ENCODE data around the gene RAP1GAP.

Gene RAP1GAP

DNA sequence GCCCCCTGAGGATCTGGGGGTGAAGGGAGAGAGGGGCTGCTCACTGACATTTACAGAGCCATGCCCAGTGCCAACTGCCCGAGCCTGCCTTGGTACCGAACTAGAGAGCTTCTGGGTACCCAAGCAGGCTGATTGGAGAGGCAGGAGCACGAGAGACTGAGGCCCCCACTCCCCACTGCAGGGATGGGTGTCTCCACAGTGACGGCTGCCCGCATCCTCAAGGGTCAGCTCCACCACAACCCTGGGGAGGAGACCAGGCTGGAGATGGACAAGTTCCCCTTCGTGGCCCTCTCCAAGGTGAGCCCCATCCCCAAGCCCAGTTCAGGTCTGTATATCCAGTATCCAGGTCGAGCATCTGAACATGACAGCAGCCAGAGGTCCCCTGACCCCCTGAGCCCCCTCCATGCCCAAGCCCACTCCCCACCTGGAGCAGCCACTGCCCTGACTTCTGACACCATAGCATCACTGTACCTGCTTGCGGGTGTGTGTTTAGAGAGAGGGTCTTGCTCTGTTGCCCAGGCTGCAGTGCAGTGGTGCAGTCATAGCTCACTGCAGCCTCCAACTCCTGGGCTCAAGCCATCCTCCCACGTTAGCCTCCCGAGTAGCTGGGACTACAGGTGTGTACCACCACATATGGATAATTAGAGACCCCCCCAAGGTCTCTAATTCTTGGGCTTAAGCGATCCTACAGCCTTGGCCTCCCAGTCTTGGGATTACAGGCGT, 108.1 kb downstream of the RAP1GAP start:
- no peaks in the 10 kb centered on the region for H3K27me3 ChIP-seq (ENCODE audit: insufficient read depth, low read length)

DNA sequence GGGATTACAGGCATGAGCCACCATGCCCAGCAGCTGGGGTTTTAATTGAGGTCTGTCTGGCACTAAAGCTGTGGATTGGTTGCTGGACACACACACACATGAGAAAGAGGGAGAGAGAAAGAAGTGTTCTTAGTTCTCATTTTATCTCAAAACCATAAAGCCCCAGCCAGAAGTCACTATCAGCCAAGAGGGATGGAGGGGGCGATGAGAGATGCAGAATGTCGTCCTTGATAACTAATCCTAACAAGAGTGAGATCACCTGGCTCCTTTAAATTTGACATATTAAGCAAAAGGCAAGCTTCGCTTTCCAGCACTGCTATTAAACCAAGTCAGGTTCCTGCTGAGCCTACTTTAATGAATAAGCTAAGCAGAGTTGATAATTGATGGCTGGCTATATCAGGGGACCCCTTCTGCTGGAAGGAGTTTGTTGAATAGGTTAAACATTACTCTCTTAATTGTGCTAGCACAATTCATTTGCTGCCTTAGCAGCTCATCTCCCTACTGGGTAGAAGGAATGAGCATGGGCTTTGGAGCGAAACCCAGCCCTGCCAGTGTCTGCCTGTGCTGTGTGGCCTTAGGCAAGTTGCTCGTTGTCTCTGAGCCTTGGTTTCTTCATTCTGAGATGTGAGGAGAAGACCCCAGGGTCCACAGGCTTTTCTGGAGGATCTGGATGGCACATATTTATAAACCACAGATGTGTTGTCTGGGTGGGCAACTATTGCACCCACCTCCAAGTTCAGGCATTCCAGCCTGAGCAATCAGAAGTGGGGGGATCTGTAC, 109.2 kb downstream of the RAP1GAP start:
- Histone ChIP-seq H3K36me3 (ENCODE audit: insufficient read depth, low read length) (peaks cover 38% of the 10 kb centered on the region), H3K27me3 (ENCODE audit: insufficient read depth, low read length) (no peaks in the 10 kb centered on the region), H3K4me3 (ENCODE audit: low read length) (no peak overlapping the region), H3K9me3 (ENCODE audit: insufficient read depth, low read depth, low read length) (no peaks in the 10 kb centered on the region), H3K27ac (ENCODE audit: low read depth, low read length) (no peak overlapping the region), H3K4me1 (ENCODE audit: insufficient read depth, low read length) (no peaks in the 10 kb centered on the region), H3K9ac (ENCODE audit: low read depth, low read length) (no peak overlapping the region)
- WGBS = 96% methylated on average over 5 of the region's 5 CpGs

More for the DNA sequence above, 108.1 kb downstream of the RAP1GAP start:
- H3K36me3 ChIP-seq (ENCODE audit: insufficient read depth, low read length) = peaks cover 37% of the 10 kb centered on the region
- no peak overlapping the region for H3K27ac ChIP-seq (ENCODE audit: low read depth, low read length)
- no peak overlapping the region for H3K4me3 ChIP-seq (ENCODE audit: low read length)
- no peak overlapping the region for H3K9ac ChIP-seq (ENCODE audit: low read depth, low read length)
- H3K4me1 ChIP-seq (ENCODE audit: insufficient read depth, low read length) = no peaks in the 10 kb centered on the region
- no peaks in the 10 kb centered on the region for H3K9me3 ChIP-seq (ENCODE audit: insufficient read depth, low read depth, low read length)
- WGBS = 95% methylated on average over 12 of the region's 12 CpGs

DNA sequence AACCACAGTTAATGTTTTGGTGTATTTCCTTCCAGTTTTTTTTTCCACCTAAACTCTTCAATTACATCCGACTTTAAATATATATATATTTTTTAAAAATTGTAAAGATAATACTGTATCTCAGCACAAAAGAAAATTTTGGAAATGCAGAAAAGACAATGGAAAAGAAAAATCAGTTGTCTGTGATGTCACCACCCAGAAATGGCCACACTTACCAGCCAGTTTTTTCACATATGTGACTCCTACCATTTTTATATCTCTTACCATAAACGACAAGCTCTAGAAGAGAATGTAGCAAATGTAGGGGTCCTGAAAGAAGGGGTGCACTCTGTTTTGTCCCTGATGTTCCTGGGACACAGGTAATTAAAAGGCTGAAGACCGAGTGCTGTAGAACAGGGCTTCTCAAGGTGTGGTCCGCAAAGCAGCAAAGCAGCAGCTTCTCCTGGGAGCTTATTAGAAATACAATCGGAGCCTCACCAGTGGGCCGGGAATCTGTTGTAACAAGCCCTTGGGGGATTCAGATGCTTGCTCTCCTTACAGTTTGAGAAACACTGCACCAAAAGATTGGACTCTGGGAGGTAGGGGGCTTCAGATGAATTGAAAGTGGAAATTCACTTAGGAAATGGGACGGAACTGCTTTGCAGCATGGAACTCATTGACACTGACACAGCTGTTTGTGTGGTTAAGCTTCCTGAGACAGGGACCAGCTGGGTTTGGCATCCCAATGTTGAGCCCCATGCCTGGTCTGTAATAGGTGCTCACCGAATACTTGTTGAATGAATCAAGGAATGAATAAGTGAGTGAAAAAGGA, 115.8 kb downstream of the RAP1GAP start:
- Histone ChIP-seq H3K27ac (ENCODE audit: low read depth, low read length) (peak overlapping the region; percentile 74; the same call in 1 of the 2 replicates), H3K4me3 (ENCODE audit: low read length) (peak overlapping the region; percentile 23; the same call in 1 of the 2 replicates), H3K4me1 (ENCODE audit: insufficient read depth, low read length) (peaks cover 26% of the 10 kb centered on the region), H3K27me3 (ENCODE audit: insufficient read depth, low read length) (no peaks in the 10 kb centered on the region), H3K9me3 (ENCODE audit: insufficient read depth, low read depth, low read length) (no peaks in the 10 kb centered on the region), H3K9ac (ENCODE audit: low read depth, low read length) (peak overlapping the region; percentile 38; the same call in 1 of the 2 replicates), H3K36me3 (ENCODE audit: insufficient read depth, low read length) (peaks cover 18% of the 10 kb centered on the region)
- 20% methylated on average over 7 of the region's 8 CpGs for WGBS

DNA sequence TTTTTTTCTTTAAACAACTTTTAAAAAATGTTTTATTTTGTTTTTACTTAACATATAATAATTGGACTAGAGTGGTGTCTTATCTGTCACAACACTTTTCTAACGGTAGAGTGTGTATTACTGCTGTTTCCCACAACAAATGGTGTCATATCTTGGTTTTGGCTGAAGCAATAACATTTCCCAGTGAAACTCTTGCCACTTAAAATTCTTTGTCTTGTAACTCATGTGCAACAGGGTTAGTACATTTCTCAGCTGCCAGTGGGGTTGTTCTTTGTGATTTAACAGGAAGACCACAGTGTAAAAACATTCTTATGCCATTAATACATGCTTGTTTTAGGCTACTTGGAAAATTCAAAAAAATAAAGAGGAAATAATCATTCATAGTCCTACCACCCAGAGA, 116.4 kb downstream of the RAP1GAP start:
- Histone ChIP-seq H3K9me3 (ENCODE audit: insufficient read depth, low read depth, low read length) (no peaks in the 10 kb centered on the region), H3K36me3 (ENCODE audit: insufficient read depth, low read length) (peaks cover 15% of the 10 kb centered on the region), H3K4me1 (ENCODE audit: insufficient read depth, low read length) (peaks cover 28% of the 10 kb centered on the region), H3K4me3 (ENCODE audit: low read length) (no peak overlapping the region), H3K27me3 (ENCODE audit: insufficient read depth, low read length) (no peaks in the 10 kb centered on the region), H3K27ac (ENCODE audit: low read depth, low read length) (peak overlapping the region; percentile 38; the same call in 1 of the 2 replicates), H3K9ac (ENCODE audit: low read depth, low read length) (no peak overlapping the region)
- WGBS = 88% methylated on average over 1 of the region's 1 CpG

DNA sequence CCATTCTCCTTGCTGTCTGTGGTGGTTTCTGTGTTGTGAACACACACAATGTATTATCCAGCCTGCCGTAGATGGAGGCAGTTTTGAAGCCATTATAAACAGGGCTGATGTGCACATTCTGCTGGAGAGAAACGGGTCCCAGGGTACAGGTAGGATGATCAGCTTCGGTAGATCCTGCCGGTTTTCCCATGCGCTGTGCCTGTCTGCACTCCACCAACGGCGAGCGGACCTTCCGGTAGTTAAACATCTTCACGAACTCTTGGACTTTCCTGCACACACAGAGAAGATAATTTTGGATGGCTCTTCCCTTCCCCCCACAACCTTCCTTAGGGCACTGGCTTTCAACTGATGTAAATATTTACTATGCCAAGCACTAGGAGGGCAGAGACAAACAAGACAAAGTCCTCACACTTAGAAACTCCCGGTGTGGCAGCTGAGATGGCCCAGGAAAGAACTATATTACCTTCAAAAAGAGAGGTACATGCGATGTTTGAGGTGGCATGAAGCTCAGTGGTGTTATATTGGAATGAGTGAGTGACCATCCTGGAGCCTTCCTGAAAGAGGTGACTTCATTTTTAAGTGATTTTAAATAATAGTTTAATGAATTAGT, 118.2 kb downstream of the RAP1GAP start:
- no peaks in the 10 kb centered on the region for H3K27me3 ChIP-seq (ENCODE audit: insufficient read depth, low read length)
- no peak overlapping the region for H3K4me3 ChIP-seq (ENCODE audit: low read length)
- no peaks in the 10 kb centered on the region for H3K9me3 ChIP-seq (ENCODE audit: insufficient read depth, low read depth, low read length)
- 92% methylated on average over 12 of the region's 12 CpGs for WGBS
- H3K36me3 ChIP-seq (ENCODE audit: insufficient read depth, low read length) = peaks cover 1% of the 10 kb centered on the region; the same call in 1 of the 2 replicates
- H3K9ac ChIP-seq (ENCODE audit: low read depth, low read length) = no peak overlapping the region
- peaks cover 34% of the 10 kb centered on the region for H3K4me1 ChIP-seq (ENCODE audit: insufficient read depth, low read length)
- H3K27ac ChIP-seq (ENCODE audit: low read depth, low read length) = no peak overlapping the region

DNA sequence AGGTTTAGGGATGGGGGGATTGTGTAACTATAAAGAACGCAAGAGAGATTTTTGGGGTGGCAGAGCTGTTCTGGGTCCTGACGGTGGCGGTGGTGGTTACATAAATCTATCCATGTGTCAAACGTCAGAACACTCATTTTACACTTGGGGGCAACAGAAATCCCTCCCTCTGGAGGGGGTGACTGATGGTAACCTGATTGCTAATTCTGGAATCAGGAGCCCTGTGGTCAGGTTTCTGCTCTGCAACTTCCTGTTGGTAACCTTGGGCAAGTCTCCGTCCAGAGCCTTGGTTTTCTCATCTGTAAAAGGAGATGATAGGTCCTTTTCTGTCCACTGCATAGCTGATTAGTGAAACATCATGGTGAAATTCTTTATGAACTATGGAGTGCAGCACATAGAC, 119.1 kb downstream of the RAP1GAP start:
- Histone ChIP-seq H3K4me1 (ENCODE audit: insufficient read depth, low read length) (peaks cover 34% of the 10 kb centered on the region), H3K27me3 (ENCODE audit: insufficient read depth, low read length) (no peaks in the 10 kb centered on the region), H3K27ac (ENCODE audit: low read depth, low read length) (no peak overlapping the region), H3K36me3 (ENCODE audit: insufficient read depth, low read length) (no peaks in the 10 kb centered on the region), H3K9me3 (ENCODE audit: insufficient read depth, low read depth, low read length) (no peaks in the 10 kb centered on the region), H3K9ac (ENCODE audit: low read depth, low read length) (no peak overlapping the region), H3K4me3 (ENCODE audit: low read length) (no peak overlapping the region)
- WGBS = 90% methylated on average over 5 of the region's 5 CpGs

DNA sequence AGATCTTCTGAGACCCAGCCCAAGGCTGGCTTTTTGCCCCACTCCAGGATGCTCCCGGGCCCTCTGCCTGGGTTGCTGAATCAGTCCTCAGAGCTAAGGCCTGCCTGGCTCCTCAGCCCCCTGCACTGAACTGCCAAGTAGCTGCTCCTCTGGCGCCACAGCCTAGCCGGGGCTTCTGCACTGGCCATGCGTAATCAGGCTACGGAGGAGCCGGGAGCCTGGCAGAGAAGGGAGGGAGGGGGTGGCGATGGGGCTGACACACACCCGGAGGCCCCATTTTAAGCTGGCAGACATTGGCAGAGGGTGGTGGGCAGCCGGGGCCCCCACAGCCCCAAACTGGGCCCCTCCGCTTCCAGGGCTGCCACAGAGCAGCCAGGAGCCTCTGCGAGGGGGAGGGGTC, 121.3 kb downstream of the RAP1GAP start:
- no peaks in the 10 kb centered on the region for H3K36me3 ChIP-seq (ENCODE audit: insufficient read depth, low read length)
- H3K27me3 ChIP-seq (ENCODE audit: insufficient read depth, low read length) = no peaks in the 10 kb centered on the region

More for the DNA sequence above, 121.3 kb downstream of the RAP1GAP start:
- H3K9ac ChIP-seq (ENCODE audit: low read depth, low read length) = no peak overlapping the region
- no peaks in the 10 kb centered on the region for H3K9me3 ChIP-seq (ENCODE audit: insufficient read depth, low read depth, low read length)
- WGBS = 86% methylated on average over 11 of the region's 11 CpGs
- no peak overlapping the region for H3K4me3 ChIP-seq (ENCODE audit: low read length)
- H3K4me1 ChIP-seq (ENCODE audit: insufficient read depth, low read length) = peaks cover 22% of the 10 kb centered on the region
- no peak overlapping the region for H3K27ac ChIP-seq (ENCODE audit: low read depth, low read length)

All from HUES64 (cell line).